H1 (cell line): ENCODE measurements around the gene GSTCD. TPM values are rescaled to one million over a fixed set of nuclear protein-coding genes. Genes with fewer than 3 reads are reported as not detected.

Source experiments
- CTCF ChIA-PET: fragments of 300-600 bp; sonication (Branson Sonifier 250); formaldehyde crosslinking; loops from one replicate; lab custom pipeline; 2021; ENCODE audit not compliant: partially characterized antibody; lab: Charles Lee
- POLR2A ChIA-PET: fragments of 300-600 bp; sonication (Branson Sonifier 250); formaldehyde crosslinking; loops from one replicate; lab custom pipeline; 2021; ENCODE audit warnings: inconsistent platforms; ENCODE audit not compliant: partially characterized antibody; lab: Charles Lee
- DNase-seq, 2 experiments: peaks; one replicate each; pipeline versions ENCODE4 v3.0.0 to v3.0.0-alpha.2; 2010 to 2022; ENCODE audit warnings: low spot score in 2 of 2, low read depth in 1 of 2, mixed read lengths in 1 of 2
- FAIRE-seq: peaks from 2 replicates; lab custom pipeline; 2011; peaks lifted over from hg19 to GRCh38; lab: Jason Lieb, UNC
- H2AFZ ChIP-seq: 2 replicates; pipeline ENCODE4 v1.8.1; 2012; ENCODE audit warnings: low read length, inconsistent platforms
- H2AK5ac ChIP-seq: 2 replicates; pipeline ENCODE4 v1.6.1; 2013; ENCODE audit warnings: low read depth, low read length
- H2BK120ac ChIP-seq: replicated peaks from 2 replicates; pipeline ENCODE3; 2013; ENCODE audit warnings: low read depth, low read length, inconsistent platforms
- H2BK12ac ChIP-seq: 2 replicates; pipeline ENCODE4 v1.6.1; 2013; ENCODE audit warnings: low read depth, low read length
- H2BK15ac ChIP-seq: 2 replicates; pipeline ENCODE4 v1.6.1; 2013; ENCODE audit warnings: low read length
- H2BK20ac ChIP-seq: 2 replicates; pipeline ENCODE4 v1.6.1; 2013; ENCODE audit warnings: low read length
- H2BK5ac ChIP-seq: 2 replicates; pipeline ENCODE4 v1.6.1; 2013; ENCODE audit warnings: low read depth, low read length
- H3K14ac ChIP-seq: 2 replicates; pipeline ENCODE4 v1.6.1; 2013; ENCODE audit warnings: inconsistent platforms; ENCODE audit not compliant: insufficient read length
- H3K18ac ChIP-seq: 2 replicates; pipeline ENCODE4 v1.6.1; 2013; ENCODE audit warnings: low read length; ENCODE audit errors: extremely low read depth
- H3K23ac ChIP-seq: 2 replicates; pipeline ENCODE4 v1.6.1; 2013; ENCODE audit warnings: inconsistent platforms; ENCODE audit not compliant: insufficient read length
- H3K23me2 ChIP-seq: 2 replicates; pipeline ENCODE4 v1.6.1; 2013; ENCODE audit warnings: low read depth, low read length
- H3K27ac ChIP-seq: 2 replicates; pipeline ENCODE4 v1.6.1; 2011; ENCODE audit warnings: low read depth, low read length, inconsistent platforms
- H3K27me3 ChIP-seq, 4 experiments: replicated peaks in 1 of 4; 1 replicate in 1 of 4; 2 replicates in 3 of 4; pipeline versions ENCODE4 v1.6.1 to v1.8.1; 2011 to 2013; ENCODE audit warnings: low read length in 3 of 4, mild to moderate bottlenecking in 3 of 4, inconsistent platforms in 2 of 4, mixed read lengths in 2 of 4, moderate library complexity in 1 of 4; ENCODE audit not compliant: control insufficient read depth in 3 of 4, insufficient read depth in 3 of 4; ENCODE audit errors: extremely low read depth in 1 of 4
- H3K36me3 ChIP-seq, 4 experiments: 2 replicates each; pipeline versions ENCODE4 v1.6.1 to v1.8.1; 2011 to 2013; ENCODE audit warnings: mild to moderate bottlenecking in 4 of 4, low read length in 3 of 4, moderate library complexity in 2 of 4, control low read depth in 1 of 4, inconsistent platforms in 1 of 4; ENCODE audit not compliant: insufficient read depth in 4 of 4, control insufficient read depth in 2 of 4
- H3K4ac ChIP-seq: replicated peaks from 2 replicates; pipeline ENCODE3; 2013; ENCODE audit warnings: low read length, low read depth, mixed read lengths, inconsistent platforms; ENCODE audit not compliant: insufficient read length
- H3K4me1 ChIP-seq, 4 experiments: replicated peaks in 1 of 4; 1 replicate in 1 of 4; 2 replicates in 3 of 4; pipeline versions ENCODE4 v1.6.1 to v1.8.1; 2011 to 2013; ENCODE audit warnings: low read length in 3 of 4, inconsistent platforms in 2 of 4, mixed read lengths in 1 of 4; ENCODE audit not compliant: insufficient read depth in 4 of 4, control insufficient read depth in 3 of 4
- H3K4me2 ChIP-seq, 2 experiments: 2 replicates each; pipeline versions ENCODE4 v1.6.1 to v1.8.1; 2011 to 2013; ENCODE audit warnings: low read depth in 2 of 2, low read length in 2 of 2, control low read depth in 1 of 2, inconsistent platforms in 1 of 2, mild to moderate bottlenecking in 1 of 2; ENCODE audit not compliant: insufficient read depth in 1 of 2
- H3K4me3 ChIP-seq, 4 experiments: fragments of 200-600, 300-600 bp in 1 of 4; sonication (generic), shearing (Covaris generic), sonication (Bioruptor Twin) in 1 of 4; 2 replicates each; pipeline versions ENCODE4 v1.5.1 to v1.8.1; 2011 to 2016; ENCODE audit warnings: low read length in 4 of 4, low read depth in 3 of 4, control low read depth in 2 of 4, inconsistent platforms in 2 of 4, mild to moderate bottlenecking in 2 of 4, mixed read lengths in 1 of 4, moderate library complexity in 1 of 4; ENCODE audit not compliant: insufficient read depth in 2 of 4; ENCODE audit errors: extremely low read depth in 1 of 4
- H3K56ac ChIP-seq: replicated peaks from 2 replicates; pipeline ENCODE3; 2013; ENCODE audit warnings: low read depth, mild to moderate bottlenecking, mixed read lengths, low read length, inconsistent platforms; ENCODE audit not compliant: insufficient read length
- H3K79me1 ChIP-seq: 2 replicates; pipeline ENCODE4 v1.6.1; 2013; ENCODE audit warnings: low read depth, low read length, control low read depth
- H3K79me2 ChIP-seq, 2 experiments: 2 replicates each; pipeline versions ENCODE4 v1.6.1 to v1.8.1; 2012 to 2013; ENCODE audit warnings: low read length in 2 of 2, mild to moderate bottlenecking in 2 of 2, inconsistent platforms in 1 of 2; ENCODE audit not compliant: insufficient read depth in 2 of 2, control insufficient read depth in 1 of 2
- H3K9ac ChIP-seq, 4 experiments: replicated peaks in 1 of 4; 1 replicate in 1 of 4; 2 replicates in 3 of 4; pipeline versions ENCODE4 v1.6.1 to v1.8.1; 2011 to 2013; ENCODE audit warnings: low read depth in 3 of 4, low read length in 3 of 4, control low read depth in 2 of 4, mild to moderate bottlenecking in 2 of 4, moderate library complexity in 2 of 4, inconsistent platforms in 1 of 4; ENCODE audit errors: extremely low read depth in 1 of 4
- H3K9me3 ChIP-seq, 2 experiments: 2 replicates each; pipeline versions ENCODE4 v1.6.1 to v1.8.1; 2012 to 2013; ENCODE audit warnings: mild to moderate bottlenecking in 2 of 2, moderate library complexity in 2 of 2, control low read depth in 1 of 2, inconsistent platforms in 1 of 2, low read depth in 1 of 2, low read length in 1 of 2, mixed read lengths in 1 of 2; ENCODE audit not compliant: insufficient read depth in 2 of 2
- H4K20me1 ChIP-seq, 2 experiments: replicated peaks in 1 of 2; 2 replicates each; pipeline versions ENCODE3 to v1.8.1; 2011 to 2013; ENCODE audit warnings: inconsistent platforms in 2 of 2, low read length in 2 of 2, mild to moderate bottlenecking in 1 of 2; ENCODE audit not compliant: insufficient read depth in 2 of 2, control insufficient read depth in 1 of 2
- H4K5ac ChIP-seq: 2 replicates; pipeline ENCODE4 v1.6.1; 2013; ENCODE audit warnings: low read length, low read depth, mixed read lengths, inconsistent platforms; ENCODE audit not compliant: insufficient read length
- H4K8ac ChIP-seq: 2 replicates; pipeline ENCODE4 v1.8.0; 2013; ENCODE audit warnings: mild to moderate bottlenecking, moderate library complexity, low read length, inconsistent platforms; ENCODE audit not compliant: insufficient read depth; ENCODE audit errors: extremely low read depth
- H4K91ac ChIP-seq: replicated peaks from 2 replicates; pipeline ENCODE3; 2013; ENCODE audit warnings: low read length, mixed read lengths, inconsistent platforms; ENCODE audit not compliant: insufficient read length
- EZH2 ChIP-seq: fragments of 200-600 bp; sonication (generic); IDR thresholded peaks from 2 replicates; pipeline ENCODE4 v1.7.1; 2012; ENCODE audit warnings: low read depth, mild to moderate bottlenecking, moderate library complexity, low read length, inconsistent platforms; ENCODE audit not compliant: severe bottlenecking
- POLR2AphosphoS5 ChIP-seq: IDR thresholded peaks from 2 replicates; pipeline ENCODE4 v1.6.1; 2011; ENCODE audit warnings: low read depth, low read length
- SIN3A ChIP-seq, 2 experiments: IDR thresholded peaks in 1 of 2; conservative IDR thresholded peaks in 1 of 2; 2 replicates each; pipeline ENCODE4 v1.6.1; 2011 to 2012; ENCODE audit warnings: low read length in 2 of 2, improper control_type of control experiment in 1 of 2, low read depth in 1 of 2, mild to moderate bottlenecking in 1 of 2
- TBP ChIP-seq: IDR thresholded peaks from 2 replicates; pipeline ENCODE4 v1.6.1; 2011; ENCODE audit warnings: low read depth, low read length, improper control_type of control experiment
- USF2 ChIP-seq: IDR thresholded peaks from 2 replicates; pipeline ENCODE4 v1.6.1; 2011; ENCODE audit warnings: low read length, improper control_type of control experiment
- WGBS, 2 experiments: shearing (Covaris generic) in 1 of 2; methylation state at CpG; one replicate each; pipeline versions ENCODE4 v1.1.6 to v1.1.7; 2013 to 2015; ENCODE audit warnings: low lambda C conversion rate in 2 of 2, mixed read lengths in 2 of 2, inconsistent platforms in 1 of 2, low coverage in 1 of 2, missing lambda C conversion rate in 1 of 2; ENCODE audit not compliant: insufficient replicate concordance in 2 of 2, insufficient coverage in 1 of 2, insufficient read length in 1 of 2; ENCODE audit errors: extremely low coverage in 1 of 2, missing lambda C conversion rate in 1 of 2; 5-methylcytosine and 5-hydroxymethylcytosine counted together
- polyA plus RNA-seq, 7 experiments: library from polyadenylated mRNA; depleted of rRNA in 3 of 7; stranded (reverse) in 5 of 7; unstranded in 2 of 7; fragments of >200 nt in 5 of 7; fragments of 200-250 nt in 2 of 7; gene quantifications; 1 replicate in 5 of 7; 2 replicates in 1 of 7; 4 replicates in 1 of 7; pipeline versions ENCODE4 v1.2.1 to v1.2.3, GENCODE V29; 2011 to 2013; ENCODE audit warnings: missing spikeins in 2 of 7, mixed read lengths in 2 of 7
- total RNA-seq: library from RNA; stranded (reverse); fragmentation: NEBNext Ultra II Directional; extraction: Animal tissue kit (Norgen Biotek cat#: 25700); gene quantifications from 2 replicates; pipeline ENCODE4 v1.2.1, GENCODE V29; 2021

The GSTCD gene
- total and polyA plus RNA-seq, 2 of the 8 experiments (the other 6 are each of a cell fraction or from before 2014, with no cell fraction given): 8.5 to 24.6 TPM

GRCh38 chr4:105751718-105752299, 43.2 kb downstream of the GSTCD start:
- Histone ChIP-seq H3K79me2 (no peaks in the 10 kb centered on the region), H2BK120ac (no peak overlapping the region), H3K14ac (no peak overlapping the region), H4K91ac (no peak overlapping the region), H3K4me3 (no peak overlapping the region), H3K18ac (no peak overlapping the region), H2AK5ac (no peak overlapping the region), H3K4me1 (no peaks in the 10 kb centered on the region), H4K8ac (no peak overlapping the region), H3K27ac (no peak overlapping the region), H3K4ac (no peak overlapping the region), H4K20me1 (peaks cover 0 to 2% of the 10 kb centered on the region in 2 experiments), H3K23ac (no peak overlapping the region), H3K36me3 (peaks cover 0 to 3% (median 0%) of the 10 kb centered on the region in 4 experiments; a peak in 1 of 8 replicates), H2BK5ac (no peak overlapping the region), H2BK12ac (no peak overlapping the region), H3K9ac (no peak overlapping the region), H3K27me3 (no peaks in the 10 kb centered on the region), H4K5ac (no peak overlapping the region), H3K9me3 (no peaks in the 10 kb centered on the region), H3K79me1 (no peaks in the 10 kb centered on the region), H2AFZ (no peak overlapping the region), H2BK15ac (no peak overlapping the region), H3K4me2 (no peak overlapping the region), H3K23me2 (no peaks in the 10 kb centered on the region), H3K56ac (no peak overlapping the region), H2BK20ac (no peak overlapping the region)
- CTCF ChIA-PET: no interaction called here
- TF ChIP-seq USF2 (no peak), SIN3A (conservative IDR thresholded peaks at IDR 0.05 in 1 of 2, IDR thresholded peaks at IDR 0.05 in 1 of 2; ENCODE audit: low read depth in 1 of 2, low read length in 2 of 2) (no peak), POLR2AphosphoS5 (no peak), EZH2 (no peak), TBP (no peak)
- DNase-seq (no peak), FAIRE-seq (no peak)
- 61% methylated on average over 2 of the region's 2 CpGs; no CpG with 5 or more reads in 1 of the 2 experiments for WGBS, 2 experiments
- POLR2A ChIA-PET: no interaction called here
